DND-41 (cell line): ENCODE results near the gene CELF1.

Source experiments
- EZH2 ChIP-seq: IDR thresholded peaks from 3 replicates; pipeline ENCODE4 v1.6.1; 2012; ENCODE audit warnings: borderline replicate concordance, low read depth, mild to moderate bottlenecking, moderate library complexity, low read length, inconsistent platforms; ENCODE audit not compliant: severe bottlenecking
- TF ChIP-seq, protein P1 (sequence below): IDR thresholded peaks from 2 replicates; pipeline ENCODE4 v1.5.1; 2012; ENCODE audit warnings: borderline replicate concordance, low read length, moderate library complexity, mild to moderate bottlenecking; ENCODE audit not compliant: poor library complexity, severe bottlenecking; ENCODE audit errors: extremely low read depth

DNA sequence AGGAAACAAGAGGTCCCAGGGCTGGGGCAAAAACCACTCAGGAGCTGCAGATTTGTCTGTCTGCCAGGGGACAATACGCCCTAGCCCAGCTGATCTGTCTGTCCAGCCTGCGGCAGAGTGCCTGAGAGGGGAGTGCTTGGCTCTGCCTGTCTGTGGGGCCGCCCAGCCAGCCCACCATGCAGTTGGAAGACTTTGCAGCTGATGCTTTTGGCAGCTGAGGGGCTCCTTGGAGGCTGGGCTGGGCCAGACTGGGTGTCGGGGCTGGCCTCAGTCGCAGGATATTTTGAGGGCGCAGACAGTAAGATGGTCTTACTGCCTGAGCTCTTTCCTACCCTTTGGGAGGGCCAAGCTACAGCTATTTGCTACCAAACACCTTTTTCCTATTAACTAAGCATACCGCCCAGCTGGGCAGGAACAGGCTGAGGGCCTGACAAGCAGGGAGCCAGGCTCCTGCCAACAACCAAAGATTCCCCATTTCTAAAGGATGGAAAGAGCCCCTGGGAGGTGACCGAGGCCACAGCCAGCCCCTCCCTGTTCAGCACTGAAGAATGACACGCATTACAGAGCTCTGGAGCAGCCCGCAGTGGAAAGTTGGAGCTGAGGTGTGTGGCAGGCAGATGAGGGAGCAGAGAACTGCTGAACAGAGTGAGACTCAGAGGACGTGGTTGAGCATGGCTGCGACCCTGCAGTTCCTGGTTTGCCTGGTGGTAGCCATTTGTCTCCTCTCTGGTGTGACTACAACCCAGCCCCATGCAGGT is 33.3 kb upstream of the CELF1 start, which contains the start of gene FAM180B:
- TF ChIP-seq, protein P1, sequence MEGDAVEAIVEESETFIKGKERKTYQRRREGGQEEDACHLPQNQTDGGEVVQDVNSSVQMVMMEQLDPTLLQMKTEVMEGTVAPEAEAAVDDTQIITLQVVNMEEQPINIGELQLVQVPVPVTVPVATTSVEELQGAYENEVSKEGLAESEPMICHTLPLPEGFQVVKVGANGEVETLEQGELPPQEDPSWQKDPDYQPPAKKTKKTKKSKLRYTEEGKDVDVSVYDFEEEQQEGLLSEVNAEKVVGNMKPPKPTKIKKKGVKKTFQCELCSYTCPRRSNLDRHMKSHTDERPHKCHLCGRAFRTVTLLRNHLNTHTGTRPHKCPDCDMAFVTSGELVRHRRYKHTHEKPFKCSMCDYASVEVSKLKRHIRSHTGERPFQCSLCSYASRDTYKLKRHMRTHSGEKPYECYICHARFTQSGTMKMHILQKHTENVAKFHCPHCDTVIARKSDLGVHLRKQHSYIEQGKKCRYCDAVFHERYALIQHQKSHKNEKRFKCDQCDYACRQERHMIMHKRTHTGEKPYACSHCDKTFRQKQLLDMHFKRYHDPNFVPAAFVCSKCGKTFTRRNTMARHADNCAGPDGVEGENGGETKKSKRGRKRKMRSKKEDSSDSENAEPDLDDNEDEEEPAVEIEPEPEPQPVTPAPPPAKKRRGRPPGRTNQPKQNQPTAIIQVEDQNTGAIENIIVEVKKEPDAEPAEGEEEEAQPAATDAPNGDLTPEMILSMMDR = no peak
- no peak for TF ChIP-seq EZH2
